Fibroblast of the aortic adventitia (primary cell): ENCODE data around the gene QKI. TPM values are rescaled to one million over a fixed set of nuclear protein-coding genes. Genes with fewer than 3 reads are reported as not detected.

Experiments
- DNase-seq: peaks from one replicate; pipeline ENCODE4 v3.0.0-alpha.2; 2010; ENCODE audit warnings: low read depth
- H3K4me3 ChIP-seq: 2 replicates; pipeline ENCODE4 v1.5.1; 2011; ENCODE audit warnings: low read depth, mild to moderate bottlenecking, control low read depth, low read length, moderate library complexity
- total RNA-seq: library from RNA; depleted of rRNA; stranded (reverse); fragments of >200 nt; gene quantifications from 2 replicates; pipeline ENCODE4 v1.2.3, GENCODE V29; 2012; ENCODE audit warnings: low replicate concordance
- TF ChIP-seq, protein P1 (sequence below): IDR thresholded peaks from 2 replicates; pipeline ENCODE4 v1.5.1; 2011; ENCODE audit warnings: mild to moderate bottlenecking, low read length, control low read depth, inconsistent platforms; ENCODE audit not compliant: insufficient read depth

QKI gene
- total RNA-seq, 1 donor = 125 TPM

DNA sequence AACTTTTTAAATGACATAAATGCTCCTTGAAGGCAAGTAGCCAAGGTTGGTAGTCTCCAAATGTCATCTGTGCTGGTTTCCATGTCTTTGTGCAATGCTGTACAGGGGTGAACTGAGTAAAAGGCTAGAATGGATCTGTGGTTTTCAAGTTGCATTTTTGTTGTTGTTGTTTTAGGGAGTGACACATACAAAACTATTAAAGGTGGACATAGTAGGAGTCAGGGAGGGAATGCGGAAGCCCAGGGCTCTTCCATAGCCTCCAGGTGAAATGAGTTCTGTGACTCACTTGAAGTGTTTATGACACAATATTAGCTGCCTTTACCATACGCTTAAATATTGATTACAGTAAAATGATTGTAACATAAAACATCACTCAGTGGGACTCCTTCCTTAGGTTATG is 22.5 kb upstream of the QKI start:
- TF ChIP-seq, protein P1, sequence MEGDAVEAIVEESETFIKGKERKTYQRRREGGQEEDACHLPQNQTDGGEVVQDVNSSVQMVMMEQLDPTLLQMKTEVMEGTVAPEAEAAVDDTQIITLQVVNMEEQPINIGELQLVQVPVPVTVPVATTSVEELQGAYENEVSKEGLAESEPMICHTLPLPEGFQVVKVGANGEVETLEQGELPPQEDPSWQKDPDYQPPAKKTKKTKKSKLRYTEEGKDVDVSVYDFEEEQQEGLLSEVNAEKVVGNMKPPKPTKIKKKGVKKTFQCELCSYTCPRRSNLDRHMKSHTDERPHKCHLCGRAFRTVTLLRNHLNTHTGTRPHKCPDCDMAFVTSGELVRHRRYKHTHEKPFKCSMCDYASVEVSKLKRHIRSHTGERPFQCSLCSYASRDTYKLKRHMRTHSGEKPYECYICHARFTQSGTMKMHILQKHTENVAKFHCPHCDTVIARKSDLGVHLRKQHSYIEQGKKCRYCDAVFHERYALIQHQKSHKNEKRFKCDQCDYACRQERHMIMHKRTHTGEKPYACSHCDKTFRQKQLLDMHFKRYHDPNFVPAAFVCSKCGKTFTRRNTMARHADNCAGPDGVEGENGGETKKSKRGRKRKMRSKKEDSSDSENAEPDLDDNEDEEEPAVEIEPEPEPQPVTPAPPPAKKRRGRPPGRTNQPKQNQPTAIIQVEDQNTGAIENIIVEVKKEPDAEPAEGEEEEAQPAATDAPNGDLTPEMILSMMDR = no peak
- no peak for DNase-seq
- H3K4me3 ChIP-seq = no peak overlapping the region

DNA sequence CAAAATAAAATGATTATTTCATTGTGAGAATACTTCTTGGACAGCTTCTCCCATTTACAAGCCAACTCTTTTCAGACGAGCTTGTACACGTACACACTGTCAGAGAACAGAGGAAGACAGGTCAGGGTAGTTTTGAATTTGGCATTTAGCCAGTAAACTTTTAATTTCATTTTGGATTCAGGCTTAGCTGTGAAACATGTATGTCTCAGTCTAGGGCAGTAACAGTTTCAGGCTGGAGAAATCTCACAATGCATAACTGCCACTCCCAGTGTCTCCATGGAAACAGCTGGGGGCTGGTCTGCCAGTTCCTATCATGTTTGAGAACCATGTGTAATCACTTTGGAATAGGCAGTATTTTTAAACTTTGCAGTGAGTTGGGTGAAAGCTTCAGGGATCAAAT is 22.0 kb upstream of the QKI start:
- no peak overlapping the region for H3K4me3 ChIP-seq
- DNase-seq = peak; percentile 80
- TF ChIP-seq, protein P1 = no peak

DNA sequence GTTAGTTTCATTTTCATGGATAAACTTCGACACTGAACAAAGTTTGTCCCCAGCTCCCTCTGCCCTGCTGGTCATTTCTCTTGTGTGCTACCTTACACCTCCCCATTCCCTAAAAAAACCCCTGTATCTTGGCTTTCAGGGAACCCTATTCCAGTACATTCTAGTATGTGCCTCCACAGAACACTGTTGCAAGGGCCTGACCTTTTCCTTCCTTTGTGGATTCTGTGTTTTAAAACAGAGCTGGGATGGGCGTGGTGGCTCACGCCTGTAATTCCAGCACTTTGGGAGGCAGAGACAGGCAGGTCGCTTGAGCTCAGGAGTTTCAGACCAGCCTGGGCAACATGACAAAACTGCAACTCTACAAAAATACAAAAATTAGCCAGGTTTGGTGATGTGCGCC is 20.6 kb upstream of the QKI start:
- H3K4me3 ChIP-seq = no peak overlapping the region
- no peak for DNase-seq
- TF ChIP-seq, protein P1 = no peak

DNA sequence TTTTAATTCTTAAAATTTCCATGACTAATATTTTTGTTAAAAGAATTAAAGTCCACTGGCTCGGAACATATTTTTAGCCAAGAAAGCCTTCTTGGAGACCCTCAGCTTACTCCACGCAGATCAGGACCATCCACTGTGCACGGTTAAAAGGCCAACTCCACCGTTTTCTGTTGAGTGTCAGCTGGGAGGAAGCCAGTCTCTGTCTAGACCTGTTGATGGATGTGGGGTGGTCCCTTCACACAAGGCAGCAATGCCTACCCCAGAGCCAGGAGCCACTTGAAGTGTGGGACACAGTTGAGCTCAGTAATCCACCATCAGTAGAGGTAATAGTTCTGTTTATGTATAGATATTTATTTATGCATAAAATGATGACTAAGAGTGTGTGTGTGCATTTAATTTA is 19.9 kb upstream of the QKI start:
- DNase-seq = no peak
- no peak overlapping the region for H3K4me3 ChIP-seq
- TF ChIP-seq, protein P1 = no peak

DNA sequence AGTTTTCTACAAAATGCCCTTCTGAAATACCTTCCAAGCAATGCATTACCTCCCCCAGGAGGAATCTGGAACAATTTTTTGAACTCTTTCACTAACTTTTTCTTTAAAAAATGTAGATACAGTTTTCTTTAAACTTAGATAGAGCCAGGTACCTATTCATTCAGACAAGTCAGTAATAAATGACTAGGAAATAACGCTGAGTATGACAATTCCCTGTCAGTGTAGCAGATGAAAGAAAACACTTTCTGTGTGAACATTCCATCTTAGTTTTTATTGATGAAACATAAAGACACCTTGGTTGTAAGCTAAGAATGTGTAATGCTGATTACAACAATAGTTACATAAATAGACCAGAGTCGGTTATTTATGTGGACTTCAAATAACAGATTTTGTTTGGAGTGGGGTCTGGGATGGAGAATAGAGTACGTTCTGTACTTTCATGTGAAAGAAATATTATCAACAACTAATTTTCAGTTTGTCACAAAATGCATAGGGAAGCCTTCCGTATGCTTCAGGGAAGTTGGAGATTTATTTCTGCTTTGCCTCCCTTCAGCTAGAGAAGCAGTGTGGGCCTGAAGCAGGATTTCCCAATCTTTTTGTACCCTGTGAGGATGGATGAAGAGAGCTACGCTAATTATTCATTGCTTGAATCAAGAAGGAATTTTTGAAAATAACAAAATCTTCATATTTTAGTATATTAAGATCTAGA is 19.2 kb upstream of the QKI start:
- no peak for DNase-seq
- no peak overlapping the region for H3K4me3 ChIP-seq
- TF ChIP-seq, protein P1 = no peak

DNA sequence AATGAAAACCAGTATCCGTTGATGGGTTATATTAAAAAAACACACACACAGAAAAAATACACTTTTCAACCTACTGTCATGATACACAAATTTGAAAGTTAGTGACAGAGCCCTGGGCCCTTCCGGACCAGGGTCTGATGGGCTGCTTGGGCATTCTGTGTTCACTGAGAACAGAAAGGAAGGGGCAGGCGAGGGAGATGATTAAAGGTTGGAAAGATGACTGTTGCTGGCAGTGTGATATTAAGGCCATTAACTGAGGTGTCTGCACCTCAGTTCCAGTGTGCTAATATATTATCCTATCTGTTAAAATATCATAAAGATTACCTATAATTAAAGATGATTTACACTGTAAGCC is 18.7 kb upstream of the QKI start:
- DNase-seq = no peak
- H3K4me3 ChIP-seq = no peak overlapping the region
- TF ChIP-seq, protein P1 = no peak

DNA sequence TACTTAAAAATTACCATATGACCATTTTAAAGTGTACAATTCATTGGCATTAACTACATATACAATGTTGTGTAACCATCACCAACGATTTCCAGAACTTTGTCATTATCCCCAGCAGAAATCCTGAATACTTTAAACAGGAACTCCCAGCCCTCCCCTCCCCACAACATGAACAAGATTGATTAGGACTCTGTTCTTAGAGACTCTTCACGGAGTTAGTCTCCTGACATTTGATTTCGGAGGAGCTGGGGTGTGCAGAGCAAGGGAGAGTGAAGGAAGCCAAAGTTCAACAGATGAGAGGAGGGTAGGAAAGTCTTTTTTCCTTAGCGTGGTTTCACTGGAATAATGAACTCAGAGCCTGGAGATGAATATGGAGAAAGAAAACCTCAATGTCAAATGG is 17.2 kb upstream of the QKI start:
- no peak for DNase-seq
- TF ChIP-seq, protein P1 = no peak
- H3K4me3 ChIP-seq = no peak overlapping the region
